NB4 (cell line): Measurements from ENCODE around the gene COL8A1.

ENCODE experiments used
- POLR2A ChIP-seq: IDR thresholded peaks from 2 replicates; pipeline ENCODE4 v1.6.1; 2011; ENCODE audit warnings: mild to moderate bottlenecking; ENCODE audit not compliant: insufficient read length; ENCODE audit errors: extremely low read depth
- TF ChIP-seq, protein P1 (sequence below): IDR thresholded peaks from one replicate; pipeline ENCODE4 v1.5.1; 2012; ENCODE audit warnings: low read depth, low read length
- TF ChIP-seq, protein P2 (sequence below): IDR thresholded peaks from 2 replicates; pipeline ENCODE4 v1.6.1; 2011; ENCODE audit warnings: low read depth, low read length

DNA sequence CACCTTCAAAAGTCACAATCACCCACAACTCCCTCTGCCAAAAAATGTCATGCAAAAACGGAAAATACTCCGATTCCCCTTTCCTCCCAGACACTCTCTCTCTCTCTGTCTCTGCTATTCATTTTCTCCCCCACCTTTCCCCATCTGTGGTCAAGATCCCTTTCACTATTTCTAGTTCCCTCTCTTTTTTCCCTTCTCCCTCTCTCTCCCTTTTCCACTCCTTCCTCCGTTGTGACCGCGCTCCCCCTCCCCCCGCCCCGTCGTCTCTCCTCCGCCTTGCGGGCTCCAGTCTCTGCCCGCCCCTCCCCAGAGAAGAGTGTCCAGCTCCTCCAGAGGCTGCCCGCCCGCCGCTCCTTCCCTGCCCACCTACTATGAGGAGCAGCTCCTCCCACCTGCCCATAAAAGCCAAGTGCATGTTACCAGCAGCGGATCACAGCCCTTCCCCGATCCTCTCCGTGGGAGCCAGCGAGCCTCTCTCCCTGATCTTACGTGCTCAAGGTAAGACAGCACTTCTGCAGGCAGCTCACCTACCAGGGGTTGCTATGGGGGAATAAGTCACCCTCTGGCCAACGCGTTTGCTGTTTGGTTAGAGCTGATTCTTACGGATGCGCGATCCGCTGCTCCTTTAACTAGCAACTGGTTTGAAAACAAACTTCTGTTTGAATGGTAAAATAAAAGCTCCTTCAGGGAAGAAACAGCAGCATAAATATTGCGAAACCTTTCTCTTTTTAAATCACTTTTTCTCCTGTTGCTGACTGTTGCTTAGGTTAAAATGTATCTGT lies at the start of gene COL8A1:
- TF ChIP-seq, protein P1, sequence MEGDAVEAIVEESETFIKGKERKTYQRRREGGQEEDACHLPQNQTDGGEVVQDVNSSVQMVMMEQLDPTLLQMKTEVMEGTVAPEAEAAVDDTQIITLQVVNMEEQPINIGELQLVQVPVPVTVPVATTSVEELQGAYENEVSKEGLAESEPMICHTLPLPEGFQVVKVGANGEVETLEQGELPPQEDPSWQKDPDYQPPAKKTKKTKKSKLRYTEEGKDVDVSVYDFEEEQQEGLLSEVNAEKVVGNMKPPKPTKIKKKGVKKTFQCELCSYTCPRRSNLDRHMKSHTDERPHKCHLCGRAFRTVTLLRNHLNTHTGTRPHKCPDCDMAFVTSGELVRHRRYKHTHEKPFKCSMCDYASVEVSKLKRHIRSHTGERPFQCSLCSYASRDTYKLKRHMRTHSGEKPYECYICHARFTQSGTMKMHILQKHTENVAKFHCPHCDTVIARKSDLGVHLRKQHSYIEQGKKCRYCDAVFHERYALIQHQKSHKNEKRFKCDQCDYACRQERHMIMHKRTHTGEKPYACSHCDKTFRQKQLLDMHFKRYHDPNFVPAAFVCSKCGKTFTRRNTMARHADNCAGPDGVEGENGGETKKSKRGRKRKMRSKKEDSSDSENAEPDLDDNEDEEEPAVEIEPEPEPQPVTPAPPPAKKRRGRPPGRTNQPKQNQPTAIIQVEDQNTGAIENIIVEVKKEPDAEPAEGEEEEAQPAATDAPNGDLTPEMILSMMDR, result no peak
- no peak for TF ChIP-seq POLR2A
- TF ChIP-seq, protein P2, sequence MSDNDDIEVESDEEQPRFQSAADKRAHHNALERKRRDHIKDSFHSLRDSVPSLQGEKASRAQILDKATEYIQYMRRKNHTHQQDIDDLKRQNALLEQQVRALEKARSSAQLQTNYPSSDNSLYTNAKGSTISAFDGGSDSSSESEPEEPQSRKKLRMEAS, result no peak
